Measurements from ENCODE around the gene TMOD2.

DNA sequence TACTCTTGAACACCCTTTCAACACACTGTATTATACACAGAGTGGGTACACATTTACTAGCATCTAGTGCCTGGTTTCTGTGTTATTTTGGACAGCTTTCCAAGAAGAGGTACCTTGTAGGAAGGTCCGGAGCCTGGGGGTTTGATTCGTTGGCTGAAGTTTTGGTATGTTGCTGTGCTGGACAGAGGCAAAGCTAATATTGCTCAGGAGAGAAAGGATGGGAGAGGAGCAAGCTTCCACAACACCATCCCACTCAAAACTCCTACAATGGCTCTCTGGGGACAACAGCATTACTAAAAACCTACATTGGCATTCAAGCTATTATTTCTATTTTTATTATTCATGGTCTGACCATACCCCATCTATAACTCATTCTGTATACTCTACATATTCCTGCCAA, 12.8 kb upstream of the TMOD2 start:
- TF ChIP-seq, protein P1, sequence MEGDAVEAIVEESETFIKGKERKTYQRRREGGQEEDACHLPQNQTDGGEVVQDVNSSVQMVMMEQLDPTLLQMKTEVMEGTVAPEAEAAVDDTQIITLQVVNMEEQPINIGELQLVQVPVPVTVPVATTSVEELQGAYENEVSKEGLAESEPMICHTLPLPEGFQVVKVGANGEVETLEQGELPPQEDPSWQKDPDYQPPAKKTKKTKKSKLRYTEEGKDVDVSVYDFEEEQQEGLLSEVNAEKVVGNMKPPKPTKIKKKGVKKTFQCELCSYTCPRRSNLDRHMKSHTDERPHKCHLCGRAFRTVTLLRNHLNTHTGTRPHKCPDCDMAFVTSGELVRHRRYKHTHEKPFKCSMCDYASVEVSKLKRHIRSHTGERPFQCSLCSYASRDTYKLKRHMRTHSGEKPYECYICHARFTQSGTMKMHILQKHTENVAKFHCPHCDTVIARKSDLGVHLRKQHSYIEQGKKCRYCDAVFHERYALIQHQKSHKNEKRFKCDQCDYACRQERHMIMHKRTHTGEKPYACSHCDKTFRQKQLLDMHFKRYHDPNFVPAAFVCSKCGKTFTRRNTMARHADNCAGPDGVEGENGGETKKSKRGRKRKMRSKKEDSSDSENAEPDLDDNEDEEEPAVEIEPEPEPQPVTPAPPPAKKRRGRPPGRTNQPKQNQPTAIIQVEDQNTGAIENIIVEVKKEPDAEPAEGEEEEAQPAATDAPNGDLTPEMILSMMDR (IDR thresholded peaks at IDR 0.05), result no peak
- TF ChIP-seq POLR2A (IDR thresholded peaks at IDR 0.05), result no peak
